HepG2 (cell line): ENCODE results near the gene UBAC2.

ENCODE experiments used
- FOXA1 ChIP-seq, 2 experiments: fragments of 450-650 bp in 1 of 2; sonication (generic) in 1 of 2; formaldehyde crosslinking in 1 of 2; IDR thresholded peaks; 2 replicates each; pipeline versions ENCODE4 v1.4.0 to v1.6.1; 2016 to 2020; ENCODE audit warnings: missing genetic modification reagents in 1 of 2
- PHB2 ChIP-seq: fragments of 450-650 bp; IDR thresholded peaks from 2 replicates; pipeline ENCODE4 v1.6.1; 2018; ENCODE audit not compliant: partially characterized antibody
- SRSF9 ChIP-seq: fragments of 200-400 bp; formaldehyde crosslinking; IDR thresholded peaks from 2 replicates; pipeline ENCODE4 v1.6.1; 2018; ENCODE audit warnings: borderline replicate concordance, mild to moderate bottlenecking, low read depth, low read length; ENCODE audit not compliant: insufficient read depth, poor library complexity, severe bottlenecking
- ZNF263 ChIP-seq: sonication (generic); formaldehyde crosslinking; IDR thresholded peaks from 2 replicates; pipeline ENCODE4 v1.4.0; 2020; ENCODE audit warnings: missing genetic modification reagents
- ZNF354B ChIP-seq: sonication (generic); formaldehyde crosslinking; IDR thresholded peaks from 2 replicates; pipeline ENCODE4 v1.8.0; 2022; ENCODE audit warnings: mild to moderate bottlenecking, missing genetic modification reagents
- TF ChIP-seq, protein P1 (sequence below): IDR thresholded peaks from 2 replicates; pipeline ENCODE4 v1.6.1; 2016; ENCODE audit warnings: control low read depth
- TF ChIP-seq, protein P2 (sequence below): sonication (generic); formaldehyde crosslinking; IDR thresholded peaks from 2 replicates; pipeline ENCODE4 v1.5.0; 2020; ENCODE audit warnings: mild to moderate bottlenecking, missing genetic modification reagents, moderate library complexity

DNA sequence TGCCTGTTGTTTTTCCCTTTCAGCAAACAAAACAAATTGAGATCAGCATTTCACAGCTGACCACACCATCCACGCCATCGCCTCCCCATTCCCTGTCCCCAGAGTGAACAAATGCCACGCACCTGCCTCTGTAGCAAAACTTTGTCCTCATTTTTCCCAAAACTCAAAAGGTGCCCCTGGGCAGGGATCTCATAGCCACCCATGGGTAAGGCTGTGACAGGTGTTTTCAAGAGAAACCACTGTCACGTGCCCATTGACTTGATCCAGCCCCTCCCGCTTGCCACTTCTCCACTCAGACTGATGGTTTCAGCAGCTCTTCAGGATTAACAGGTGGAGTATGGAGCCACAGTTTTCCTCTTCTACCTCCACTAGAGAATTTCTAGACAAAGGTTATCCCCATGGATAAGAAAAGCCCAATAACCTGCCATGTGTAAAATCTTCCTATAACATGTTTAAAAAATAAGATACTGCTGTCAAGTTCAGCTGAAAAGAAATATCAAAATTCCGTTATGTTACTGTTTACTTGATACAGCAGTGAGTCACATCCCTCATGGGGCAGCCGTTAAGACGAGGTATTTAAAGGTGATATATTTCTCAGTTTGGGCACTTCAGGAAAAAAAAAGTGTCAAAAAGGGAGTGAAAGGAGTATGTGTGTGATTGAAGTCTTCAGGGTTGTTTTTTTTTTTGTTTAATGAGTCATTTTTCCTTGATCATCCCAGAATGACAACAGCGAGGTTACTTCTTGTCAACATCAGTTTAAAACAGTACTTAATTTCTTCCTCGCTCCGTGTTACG, 170.0 kb downstream of the UBAC2 start:
- TF ChIP-seq, protein P1, sequence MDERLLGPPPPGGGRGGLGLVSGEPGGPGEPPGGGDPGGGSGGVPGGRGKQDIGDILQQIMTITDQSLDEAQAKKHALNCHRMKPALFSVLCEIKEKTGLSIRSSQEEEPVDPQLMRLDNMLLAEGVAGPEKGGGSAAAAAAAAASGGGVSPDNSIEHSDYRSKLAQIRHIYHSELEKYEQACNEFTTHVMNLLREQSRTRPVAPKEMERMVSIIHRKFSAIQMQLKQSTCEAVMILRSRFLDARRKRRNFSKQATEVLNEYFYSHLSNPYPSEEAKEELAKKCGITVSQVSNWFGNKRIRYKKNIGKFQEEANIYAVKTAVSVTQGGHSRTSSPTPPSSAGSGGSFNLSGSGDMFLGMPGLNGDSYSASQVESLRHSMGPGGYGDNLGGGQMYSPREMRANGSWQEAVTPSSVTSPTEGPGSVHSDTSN (CRISPR knock-in tag), result no peak
- TF ChIP-seq, protein P2, sequence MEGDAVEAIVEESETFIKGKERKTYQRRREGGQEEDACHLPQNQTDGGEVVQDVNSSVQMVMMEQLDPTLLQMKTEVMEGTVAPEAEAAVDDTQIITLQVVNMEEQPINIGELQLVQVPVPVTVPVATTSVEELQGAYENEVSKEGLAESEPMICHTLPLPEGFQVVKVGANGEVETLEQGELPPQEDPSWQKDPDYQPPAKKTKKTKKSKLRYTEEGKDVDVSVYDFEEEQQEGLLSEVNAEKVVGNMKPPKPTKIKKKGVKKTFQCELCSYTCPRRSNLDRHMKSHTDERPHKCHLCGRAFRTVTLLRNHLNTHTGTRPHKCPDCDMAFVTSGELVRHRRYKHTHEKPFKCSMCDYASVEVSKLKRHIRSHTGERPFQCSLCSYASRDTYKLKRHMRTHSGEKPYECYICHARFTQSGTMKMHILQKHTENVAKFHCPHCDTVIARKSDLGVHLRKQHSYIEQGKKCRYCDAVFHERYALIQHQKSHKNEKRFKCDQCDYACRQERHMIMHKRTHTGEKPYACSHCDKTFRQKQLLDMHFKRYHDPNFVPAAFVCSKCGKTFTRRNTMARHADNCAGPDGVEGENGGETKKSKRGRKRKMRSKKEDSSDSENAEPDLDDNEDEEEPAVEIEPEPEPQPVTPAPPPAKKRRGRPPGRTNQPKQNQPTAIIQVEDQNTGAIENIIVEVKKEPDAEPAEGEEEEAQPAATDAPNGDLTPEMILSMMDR (CRISPR knock-in tag), result no peak
- TF ChIP-seq PHB2 (no peak), FOXA1 (IDR thresholded peaks at IDR 0.05) (no peak), FOXA1 (CRISPR knock-in tag; IDR thresholded peaks at IDR 0.05) (no peak), ZNF354B (no peak), SRSF9 (no peak), ZNF263 (CRISPR knock-in tag) (no peak)
